Germinal center (tissue), 1 donor: ENCODE results near the gene ZKSCAN2.
A peak's percentile ranks its signal among the peaks of the same experiment; 100 is the strongest.

Experiments
- DNase-seq: peaks from one replicate; pipeline ENCODE4 v3.0.0; 2012; ENCODE audit warnings: mixed read lengths, low spot score

The ZKSCAN2 gene

DNA sequence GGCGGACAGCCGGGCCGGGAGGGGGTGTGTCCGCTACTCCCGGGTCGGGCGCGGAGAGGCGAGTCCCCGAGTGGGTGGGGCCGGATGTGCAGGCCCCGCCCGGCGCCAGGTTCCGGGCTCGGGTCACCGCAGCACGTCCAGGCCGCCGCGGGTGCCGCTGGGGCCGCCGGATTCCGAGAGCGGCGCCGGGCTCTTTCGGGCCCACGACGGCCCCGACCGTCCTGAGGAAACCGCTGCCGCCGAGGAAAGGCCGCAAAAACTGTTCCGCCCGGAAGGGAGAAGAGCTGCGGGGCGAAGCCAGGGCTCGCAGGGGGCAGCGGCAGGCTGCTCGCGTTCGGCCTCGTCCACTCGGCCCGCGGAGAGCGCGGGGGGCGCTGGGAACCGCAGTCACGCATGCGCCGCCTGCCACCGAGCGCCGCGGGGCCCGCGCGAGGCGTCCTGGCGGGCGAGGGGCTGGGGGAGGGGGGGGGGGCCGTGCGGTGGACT, at the start of gene ZKSCAN2:
Gene ZKSCAN2 (minus strand): TSS at position 376 of the 486 bp plus-strand sequence. CDS start 718 bp downstream, outside the sequence.
- DNase-seq: peak; percentile 87

DNA sequence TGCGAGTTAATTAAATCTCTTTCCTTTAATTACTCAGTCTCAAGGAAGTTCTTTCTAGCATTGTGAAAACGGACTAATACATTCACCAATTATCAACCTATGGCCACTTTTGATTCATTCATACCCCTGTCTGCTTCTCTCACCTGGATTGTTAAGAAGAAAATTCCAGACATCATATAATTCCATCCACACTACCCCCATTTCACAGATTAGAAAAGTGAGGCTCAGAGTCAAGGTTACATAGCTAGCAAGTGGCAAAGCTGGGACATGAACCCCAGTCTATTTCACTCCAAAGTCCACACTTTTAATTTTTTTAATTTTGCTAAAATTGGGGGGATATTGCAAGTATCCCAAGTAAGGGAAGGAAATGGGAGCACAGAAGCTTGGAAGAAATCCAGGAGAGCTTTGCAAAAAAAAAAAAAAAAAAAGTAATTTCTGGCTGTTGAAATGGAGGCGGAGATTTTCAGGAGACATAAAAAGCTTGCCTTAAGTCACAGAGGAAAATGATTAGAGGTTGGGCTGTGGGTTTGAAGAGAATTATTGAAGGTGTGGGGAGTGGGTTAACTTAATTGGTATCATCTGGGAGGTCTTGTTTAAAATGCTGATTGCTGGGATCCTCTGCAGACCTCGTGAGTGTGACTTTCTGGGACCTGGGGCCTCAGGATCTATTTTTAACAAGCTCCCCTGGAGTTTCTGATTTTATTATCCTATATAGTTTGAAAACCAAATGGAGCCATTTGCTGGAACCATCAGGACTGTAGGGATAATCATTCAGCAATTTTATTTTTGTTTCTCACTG, 42.3 kb upstream of the ZKSCAN2 start:
- DNase-seq: no peak

DNA sequence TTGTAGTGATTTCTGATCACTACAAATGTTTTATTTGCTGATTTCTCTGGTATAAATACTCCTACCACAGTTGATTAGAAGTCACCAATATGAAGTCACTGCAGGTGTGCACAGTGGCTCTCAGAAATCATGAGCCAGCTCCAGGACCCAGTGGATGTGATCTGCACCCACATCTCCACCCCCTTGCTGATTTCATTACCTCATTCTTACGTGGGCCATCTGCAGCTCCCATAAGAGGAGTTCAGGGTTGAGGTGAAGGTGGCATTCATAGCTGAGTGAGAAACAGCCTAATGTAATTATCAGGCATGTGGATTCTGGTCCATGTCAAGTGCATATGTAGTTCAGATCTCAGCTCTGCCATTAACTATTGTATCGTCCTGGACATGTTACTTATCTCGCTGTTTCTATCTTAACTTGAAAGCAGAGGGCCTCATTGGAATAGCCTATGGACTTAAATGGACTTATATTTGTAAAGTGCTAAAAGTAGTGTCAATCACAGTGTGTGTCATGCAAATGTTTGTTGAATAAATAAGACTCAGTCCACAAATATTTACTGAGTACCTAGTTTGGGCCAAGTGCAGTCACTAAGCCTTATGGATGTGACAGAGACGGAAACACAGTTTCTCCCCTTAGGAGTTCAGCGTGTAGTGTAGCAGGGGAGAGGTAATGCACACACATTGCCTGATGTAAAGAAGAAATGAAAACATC, 40.7 kb upstream of the ZKSCAN2 start:
- no peak for DNase-seq

DNA sequence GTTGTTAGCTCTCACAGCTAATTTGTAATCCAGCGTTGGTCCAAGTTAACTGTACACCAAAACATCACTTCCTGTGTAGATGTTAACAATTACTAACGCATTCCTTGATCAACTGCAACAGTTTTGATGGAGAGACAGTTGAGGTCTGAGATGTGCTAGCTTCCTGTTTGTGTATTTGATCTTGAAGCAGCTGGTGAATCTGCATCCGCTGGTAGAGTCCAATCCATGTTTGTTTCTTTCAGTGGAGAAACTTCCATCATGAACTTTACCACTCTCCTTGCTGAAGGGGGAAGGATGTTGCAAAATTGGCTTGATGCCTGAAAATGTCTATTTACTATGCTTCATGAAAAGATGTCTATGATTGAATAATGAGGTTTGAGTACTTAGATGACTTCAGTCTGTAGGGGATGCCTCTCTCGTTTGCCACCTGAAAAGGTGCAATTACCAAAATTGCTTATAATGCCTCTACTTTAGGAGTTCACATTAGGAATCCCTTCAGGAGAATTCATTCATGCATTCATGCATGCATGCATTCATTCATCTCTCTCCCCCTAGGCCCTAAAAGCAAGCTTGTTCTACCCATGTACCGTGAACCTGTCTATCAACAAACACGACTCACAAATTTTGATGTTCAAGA, 39.6 kb upstream of the ZKSCAN2 start:
- no peak for DNase-seq

DNA sequence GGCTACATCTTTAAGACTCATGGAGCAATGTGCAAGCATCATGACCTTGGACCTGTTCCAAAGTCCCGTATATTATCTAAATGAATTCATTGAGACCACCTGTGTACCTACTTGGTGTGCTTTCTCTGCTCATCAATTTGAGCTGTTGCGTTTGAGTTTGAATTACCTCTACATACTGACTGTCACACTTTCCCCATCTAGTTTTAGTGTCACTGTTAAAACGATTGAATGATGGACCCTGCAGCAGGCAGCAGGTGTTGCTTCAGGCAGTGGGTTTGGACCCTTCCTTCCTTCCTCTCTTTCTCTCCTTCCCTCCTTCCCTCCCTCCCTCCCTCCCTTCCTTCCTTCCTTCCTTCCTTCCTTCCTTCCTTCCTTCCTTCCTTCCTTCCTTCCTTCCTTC, 33.9 kb upstream of the ZKSCAN2 start:
- no peak for DNase-seq

DNA sequence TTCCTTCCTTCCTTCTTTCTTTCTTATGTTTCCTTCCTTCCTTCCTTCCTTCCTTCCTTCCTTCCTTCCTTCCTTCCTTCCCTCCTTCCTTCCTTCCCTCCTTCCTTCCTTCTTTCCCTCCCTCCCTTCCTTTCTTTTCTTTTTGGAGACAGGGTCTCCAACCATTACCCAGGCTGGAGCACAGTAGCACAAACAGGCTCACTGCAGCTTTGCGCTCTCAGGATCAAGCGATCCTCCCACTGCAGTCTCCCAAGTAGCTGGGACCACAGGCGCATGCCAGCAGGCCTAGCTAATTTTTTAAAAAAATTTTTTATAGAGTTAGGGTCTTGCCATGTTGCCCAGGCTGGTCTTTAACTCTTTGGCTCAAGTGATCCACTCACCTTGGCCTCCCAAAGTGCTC, 31.8 kb upstream of the ZKSCAN2 start:
- DNase-seq: no peak

DNA sequence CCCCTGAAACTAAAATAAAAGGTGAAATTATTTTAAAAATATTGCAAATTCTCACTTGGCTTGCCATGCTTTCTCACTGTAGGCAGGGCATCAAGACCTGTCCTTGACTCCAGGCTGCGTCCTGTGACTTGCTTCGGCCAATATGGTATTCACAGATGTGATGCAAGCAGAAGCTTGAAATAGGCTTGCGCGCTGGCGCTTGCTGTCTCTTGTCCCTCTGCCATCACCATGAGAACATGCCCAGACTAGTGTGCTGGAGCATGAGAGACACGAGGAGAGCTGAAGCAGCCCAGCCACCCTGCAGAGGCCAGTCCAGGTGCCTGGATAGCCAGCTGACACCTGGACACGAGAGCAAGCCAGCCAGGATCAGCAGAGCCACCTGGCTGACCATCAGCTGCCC, 21.8 kb upstream of the ZKSCAN2 start:
- DNase-seq: no peak

DNA sequence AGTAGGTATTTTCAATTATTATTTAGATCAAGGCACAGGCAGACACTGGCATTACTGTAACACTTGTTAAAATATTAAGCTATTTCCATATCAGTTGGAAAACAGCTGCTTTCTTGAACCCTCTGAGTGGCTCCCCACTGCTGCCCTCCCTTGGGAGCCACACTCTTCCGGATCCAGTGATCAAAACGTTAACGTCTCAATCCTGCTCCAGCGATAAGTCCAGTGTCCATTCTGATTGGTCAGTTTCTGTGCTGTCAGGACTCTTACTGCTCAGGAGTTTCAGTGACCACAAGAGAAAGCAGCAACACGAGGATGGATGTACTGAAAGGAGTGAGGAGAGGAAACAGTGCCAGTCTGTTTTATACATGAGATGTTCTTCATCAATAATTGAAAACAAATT, 13.8 kb upstream of the ZKSCAN2 start:
- DNase-seq: no peak

DNA sequence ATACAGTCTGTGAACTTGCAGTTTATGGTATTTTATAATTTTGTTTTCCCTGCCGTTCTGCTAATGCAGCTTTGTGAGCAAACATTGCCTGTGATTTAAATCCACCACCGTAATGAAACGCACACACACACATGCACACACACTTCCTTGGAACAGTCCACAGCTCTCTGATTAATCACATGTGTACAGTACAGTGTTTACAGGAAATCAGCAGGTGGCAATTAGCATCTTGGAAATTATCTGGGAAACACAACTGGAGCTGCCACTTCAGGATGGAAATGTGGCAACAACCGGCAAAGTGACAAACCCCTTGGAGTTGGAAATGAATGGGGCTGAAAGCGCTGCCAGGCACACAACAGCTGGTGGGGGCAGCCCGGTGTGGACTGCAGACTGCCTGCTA, 12.9 kb upstream of the ZKSCAN2 start:
- no peak for DNase-seq

DNA sequence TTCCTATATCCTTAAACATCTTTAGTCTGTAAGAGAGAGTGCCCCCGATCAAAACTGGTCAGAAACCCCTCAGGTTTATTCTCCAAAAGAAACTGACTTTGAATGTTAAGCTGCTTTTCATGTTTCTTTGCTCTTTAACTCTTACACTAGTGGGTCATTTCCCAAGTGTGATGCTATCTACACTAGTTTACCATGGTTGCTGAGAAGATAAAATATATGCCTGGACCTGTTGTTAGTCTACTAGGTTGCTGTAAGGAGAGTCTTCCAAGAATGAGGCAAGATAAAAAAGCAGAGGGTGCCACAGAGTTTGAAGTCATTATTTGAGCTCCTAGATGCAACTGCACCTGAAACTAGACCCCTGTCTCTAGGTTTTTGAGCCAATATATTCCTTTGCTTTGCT, 12.2 kb upstream of the ZKSCAN2 start:
- no peak for DNase-seq

DNA sequence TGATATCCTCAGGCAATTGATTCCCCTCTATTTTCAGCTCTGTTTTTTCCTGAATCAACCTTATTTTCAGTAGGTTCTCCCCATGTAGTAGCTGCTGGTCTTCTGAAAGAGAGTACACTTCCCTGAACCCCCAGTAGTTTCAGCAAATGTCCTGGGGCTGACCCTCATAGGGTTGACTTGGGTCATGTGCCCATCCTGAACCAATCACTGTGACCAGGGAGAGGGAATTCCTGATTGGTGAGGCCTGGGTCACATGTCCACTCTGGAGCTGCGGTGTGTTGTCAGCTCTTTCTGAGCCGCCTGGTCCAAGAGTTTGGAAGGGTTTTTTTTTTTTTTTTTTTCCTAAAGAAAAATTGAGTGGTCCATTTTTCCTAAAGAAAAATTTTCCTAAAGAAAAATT, 8.3 kb upstream of the ZKSCAN2 start:
- no peak for DNase-seq

DNA sequence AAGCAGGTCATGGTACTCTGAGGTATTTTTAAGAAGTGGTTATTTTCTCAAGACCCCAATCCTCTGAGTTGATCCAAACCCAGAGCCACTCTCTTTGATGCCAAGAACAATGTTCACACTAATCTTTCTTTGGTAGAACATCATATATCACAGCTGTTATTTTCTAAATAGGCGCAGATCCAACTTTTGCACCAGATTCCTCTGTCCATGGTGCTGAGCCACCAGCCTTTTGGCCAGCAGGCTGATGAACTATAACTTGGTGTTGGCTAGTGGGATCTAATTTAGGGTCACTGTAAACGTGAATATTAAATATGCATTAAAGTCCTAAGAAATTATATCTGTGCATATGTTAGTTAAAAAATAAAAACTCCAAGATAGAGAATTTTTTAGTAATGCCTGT, 7.0 kb upstream of the ZKSCAN2 start:
- DNase-seq: no peak

DNA sequence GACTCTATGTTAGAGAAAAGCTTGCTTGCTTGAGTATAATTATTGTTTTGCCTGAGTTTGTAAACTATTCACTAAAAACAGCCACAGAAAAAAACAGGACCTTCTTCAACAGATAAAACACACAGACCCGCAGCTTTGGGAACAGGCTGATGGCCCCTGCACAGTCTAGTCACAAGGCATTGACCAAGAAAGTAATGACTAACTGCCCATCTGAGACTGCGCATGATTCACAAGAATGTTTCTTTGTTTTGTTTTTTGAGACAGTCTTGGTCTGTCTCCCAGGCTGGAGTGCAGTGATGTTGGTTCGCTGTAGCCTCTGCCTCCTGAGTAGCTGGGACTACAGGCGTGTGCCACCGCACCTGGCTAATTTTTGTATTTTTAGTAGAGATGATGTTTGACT, 2.8 kb upstream of the ZKSCAN2 start:
- DNase-seq: no peak

DNA sequence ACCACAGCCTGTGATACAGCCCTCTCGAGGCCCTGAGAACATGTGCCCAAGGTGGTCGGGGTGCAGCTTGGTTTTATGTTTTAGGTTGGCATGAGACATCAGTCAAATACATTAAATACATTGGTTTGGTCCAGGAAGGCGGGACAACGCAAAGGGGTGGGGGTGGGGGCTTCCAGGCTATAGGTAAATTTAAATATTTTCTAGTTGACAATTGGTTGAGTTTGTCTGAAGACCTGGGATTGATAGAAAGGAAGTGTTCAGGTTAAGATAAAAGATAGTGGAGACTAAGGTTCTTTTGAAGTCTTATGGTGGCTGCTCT, 1.2 kb upstream of the ZKSCAN2 start:
- DNase-seq: no peak

DNA sequence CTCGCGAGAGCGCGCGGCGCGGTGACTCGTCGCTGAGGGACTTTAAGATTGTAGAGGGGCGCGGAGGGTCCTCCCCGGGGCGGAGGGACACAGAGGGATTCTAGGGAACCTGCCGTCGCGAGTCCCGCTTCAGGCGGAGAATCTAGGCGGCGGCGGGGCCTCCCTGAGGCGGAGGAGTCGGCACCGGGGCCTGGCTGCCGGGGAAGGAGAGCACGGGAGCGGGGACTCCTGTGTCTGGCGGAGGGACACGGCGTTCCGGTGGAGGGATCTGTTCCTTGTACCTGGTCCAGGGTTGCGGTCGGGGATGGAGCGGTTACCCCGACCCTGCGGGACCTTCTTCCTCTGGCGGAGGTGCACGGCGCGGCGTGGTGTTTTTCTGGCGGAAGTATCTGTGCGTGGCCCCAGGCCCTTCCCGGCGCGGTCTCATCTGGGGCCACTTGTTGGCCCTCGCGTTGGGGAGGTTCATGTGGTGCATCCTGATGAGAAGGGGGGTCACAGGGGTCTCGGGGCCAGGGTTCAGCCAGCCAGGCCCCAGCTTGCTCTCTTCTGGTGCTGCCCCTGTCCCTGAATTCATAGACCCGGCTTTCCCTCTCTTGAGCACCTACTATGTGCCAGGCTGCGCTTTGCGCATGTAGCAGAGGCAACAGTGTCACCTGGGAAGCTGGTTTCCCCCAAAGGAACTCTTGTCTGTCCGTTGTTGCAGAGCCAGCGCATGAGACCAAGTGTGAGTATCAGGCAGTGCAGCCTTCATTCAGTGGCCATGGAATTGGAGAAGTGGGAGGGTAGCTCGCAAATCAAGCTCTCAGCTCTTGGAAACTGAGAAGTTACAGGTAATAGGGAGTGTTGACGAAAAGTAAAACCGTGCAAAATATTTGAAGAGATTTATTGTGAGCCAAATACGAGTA, 563 bp upstream of the ZKSCAN2 start:
- DNase-seq: peak; percentile 73

DNA sequence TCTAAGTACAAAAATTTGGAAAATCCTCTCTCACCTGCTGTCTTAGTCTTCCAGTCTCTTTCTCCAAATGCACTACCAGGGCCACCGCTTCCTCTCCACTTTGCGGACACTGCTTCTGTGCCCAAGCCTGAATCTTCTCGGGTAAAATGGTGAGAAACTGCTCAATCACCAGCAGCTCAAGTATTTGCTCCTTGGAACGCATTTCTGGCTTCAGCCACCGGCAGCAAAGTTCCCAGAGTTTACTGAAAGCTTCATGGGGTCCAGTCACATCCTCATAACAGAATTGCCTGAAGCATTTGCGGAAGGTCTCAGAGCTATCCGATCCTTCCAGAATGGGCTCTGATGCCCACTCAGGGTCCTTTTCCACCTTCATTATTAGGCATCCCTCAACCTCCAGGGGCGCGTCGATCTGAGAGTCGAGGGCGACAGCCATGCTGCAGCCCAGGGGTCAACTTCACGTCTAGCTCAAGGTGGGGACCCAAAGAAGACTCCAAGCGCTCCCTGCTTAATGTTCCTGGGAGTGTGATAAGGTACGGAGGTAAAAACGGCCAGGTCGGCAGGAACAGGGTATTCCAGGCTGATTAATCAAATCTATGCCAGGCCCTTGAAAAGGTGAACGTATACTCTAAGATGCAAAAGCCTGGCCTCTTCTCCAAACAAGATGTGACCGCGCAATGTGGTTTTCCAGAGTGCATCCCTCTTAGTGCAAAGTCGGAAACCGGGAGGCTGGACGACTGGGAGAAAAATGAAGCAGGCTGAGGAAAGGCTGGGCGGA, 763 bp downstream of the ZKSCAN2 start:
- DNase-seq: peak; percentile 23

DNA sequence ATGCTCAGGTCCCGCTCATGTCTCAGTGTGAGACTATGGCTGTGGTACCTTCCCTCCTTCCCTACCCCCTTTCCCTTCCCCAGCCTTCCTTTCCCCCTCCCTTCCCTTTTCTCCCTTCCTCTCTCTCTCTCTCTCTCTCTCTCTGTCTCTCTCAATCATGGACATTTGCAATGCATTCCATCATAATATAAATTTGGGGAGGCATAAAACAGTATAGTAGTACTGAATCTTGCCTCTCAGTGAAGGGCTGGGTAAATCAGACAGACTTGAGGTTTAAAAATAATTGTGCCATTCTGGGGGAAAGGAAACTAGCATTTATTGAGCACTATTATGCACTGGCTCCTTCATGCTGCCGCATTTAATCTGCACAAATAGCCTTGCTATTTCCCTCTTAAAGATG, 4.3 kb downstream of the ZKSCAN2 start:
- no peak for DNase-seq

DNA sequence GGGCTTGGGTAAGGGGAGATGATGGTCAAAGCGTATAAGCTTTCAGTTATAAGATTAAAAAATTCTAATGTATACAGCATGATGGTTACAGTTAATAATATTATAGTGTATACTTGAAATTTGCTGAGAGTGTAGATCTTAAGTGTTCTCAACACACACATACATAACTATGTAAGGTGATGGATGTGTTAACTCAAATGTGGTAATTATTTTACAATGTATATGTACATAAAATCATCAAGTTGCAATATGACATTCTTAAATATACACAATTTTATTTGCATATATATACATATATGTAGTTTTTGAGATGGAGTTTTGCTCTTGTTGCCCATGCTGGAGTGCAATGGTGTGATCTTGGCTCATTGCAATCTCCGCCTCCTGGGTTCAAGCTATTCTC, 7.2 kb downstream of the ZKSCAN2 start:
- DNase-seq: no peak

DNA sequence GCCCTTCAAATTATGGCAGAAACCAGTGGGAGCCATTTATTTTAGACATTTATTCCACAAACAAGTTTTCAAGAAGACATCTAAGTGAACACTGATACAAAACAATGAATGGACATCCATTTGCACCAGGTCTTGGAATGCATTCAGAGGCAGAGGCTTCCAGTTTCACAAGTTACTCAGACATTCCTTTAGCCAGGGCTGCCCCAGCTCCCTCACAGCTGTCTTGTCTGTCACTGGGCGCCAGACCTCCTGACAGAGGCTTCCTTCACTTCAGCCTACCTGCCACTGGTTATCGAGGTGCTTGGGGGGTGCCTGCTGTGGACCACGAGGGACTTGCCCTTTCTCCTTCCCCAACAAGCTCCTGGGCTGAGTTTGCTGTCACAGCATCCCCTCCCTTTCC, 21.7 kb downstream of the ZKSCAN2 start:
- DNase-seq: no peak

DNA sequence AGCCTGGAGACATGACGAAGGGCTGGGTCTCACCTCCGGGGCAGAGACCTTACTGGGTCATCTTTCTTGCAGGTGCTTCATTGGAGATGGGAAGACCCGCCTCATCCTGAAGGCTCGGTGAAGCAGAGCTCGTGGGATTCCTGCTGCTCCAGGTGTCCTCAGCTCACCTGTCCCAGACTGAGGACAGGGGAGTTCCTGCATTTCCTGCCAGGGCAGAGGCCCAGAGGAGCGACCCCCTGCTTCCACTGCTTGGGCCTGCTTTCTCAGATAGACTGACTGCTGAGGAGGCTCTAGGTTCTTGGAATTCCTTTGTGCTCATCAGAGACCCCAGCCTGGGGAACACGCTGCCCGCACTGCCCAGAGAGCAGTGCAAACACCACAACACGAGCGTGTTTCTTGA, 29.3 kb downstream of the ZKSCAN2 start:
- DNase-seq: no peak

DNA sequence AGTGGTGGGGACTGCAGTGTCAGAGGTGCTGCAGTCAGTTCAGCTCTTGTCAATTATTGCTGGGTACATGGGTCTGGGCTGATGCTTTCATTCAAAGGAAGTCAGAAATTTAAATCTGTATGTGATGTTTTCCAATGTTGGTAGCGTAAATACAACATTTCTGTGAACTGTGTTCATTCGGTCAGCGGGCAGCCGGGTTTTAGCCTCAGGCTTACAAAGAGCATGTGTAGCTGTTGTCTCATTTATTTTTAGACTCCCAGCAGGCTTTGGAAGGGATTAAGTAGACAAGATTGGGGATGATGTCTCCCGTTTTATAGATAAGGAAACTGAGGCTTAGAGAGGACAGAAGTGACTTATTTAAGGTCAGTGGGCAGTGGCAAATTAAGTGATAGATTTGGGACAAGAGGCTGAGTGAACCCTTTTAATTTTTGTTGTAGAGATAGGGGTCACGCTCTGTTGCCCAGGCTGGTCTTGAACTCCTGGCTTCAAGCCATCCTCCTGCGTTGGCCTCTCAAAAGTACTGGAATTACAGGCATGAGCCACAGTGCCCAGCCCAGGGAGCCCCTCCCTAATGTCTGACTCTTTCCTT, 32.8 kb downstream of the ZKSCAN2 start:
- DNase-seq: no peak
